ENCODE measurements around the gene FBXO42.
A peak's percentile ranks its signal among the peaks of the same experiment; 100 is the strongest.

FBXO42 gene

GRCh38 chr1:16342331-16343062 lies 9.8 kb downstream of the FBXO42 start:
- no peak overlapping the region for H3K4me3 ChIP-seq (ENCODE audit: control insufficient read depth, low read depth, low read length)
- no peak for DNase-seq (ENCODE audit: low read depth)
- TF ChIP-seq, protein P1, sequence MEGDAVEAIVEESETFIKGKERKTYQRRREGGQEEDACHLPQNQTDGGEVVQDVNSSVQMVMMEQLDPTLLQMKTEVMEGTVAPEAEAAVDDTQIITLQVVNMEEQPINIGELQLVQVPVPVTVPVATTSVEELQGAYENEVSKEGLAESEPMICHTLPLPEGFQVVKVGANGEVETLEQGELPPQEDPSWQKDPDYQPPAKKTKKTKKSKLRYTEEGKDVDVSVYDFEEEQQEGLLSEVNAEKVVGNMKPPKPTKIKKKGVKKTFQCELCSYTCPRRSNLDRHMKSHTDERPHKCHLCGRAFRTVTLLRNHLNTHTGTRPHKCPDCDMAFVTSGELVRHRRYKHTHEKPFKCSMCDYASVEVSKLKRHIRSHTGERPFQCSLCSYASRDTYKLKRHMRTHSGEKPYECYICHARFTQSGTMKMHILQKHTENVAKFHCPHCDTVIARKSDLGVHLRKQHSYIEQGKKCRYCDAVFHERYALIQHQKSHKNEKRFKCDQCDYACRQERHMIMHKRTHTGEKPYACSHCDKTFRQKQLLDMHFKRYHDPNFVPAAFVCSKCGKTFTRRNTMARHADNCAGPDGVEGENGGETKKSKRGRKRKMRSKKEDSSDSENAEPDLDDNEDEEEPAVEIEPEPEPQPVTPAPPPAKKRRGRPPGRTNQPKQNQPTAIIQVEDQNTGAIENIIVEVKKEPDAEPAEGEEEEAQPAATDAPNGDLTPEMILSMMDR (IDR thresholded peaks at IDR 0.05; ENCODE audit: control insufficient read depth, insufficient read depth, low read depth, low read length, missing control alignments) = no peak

DNA sequence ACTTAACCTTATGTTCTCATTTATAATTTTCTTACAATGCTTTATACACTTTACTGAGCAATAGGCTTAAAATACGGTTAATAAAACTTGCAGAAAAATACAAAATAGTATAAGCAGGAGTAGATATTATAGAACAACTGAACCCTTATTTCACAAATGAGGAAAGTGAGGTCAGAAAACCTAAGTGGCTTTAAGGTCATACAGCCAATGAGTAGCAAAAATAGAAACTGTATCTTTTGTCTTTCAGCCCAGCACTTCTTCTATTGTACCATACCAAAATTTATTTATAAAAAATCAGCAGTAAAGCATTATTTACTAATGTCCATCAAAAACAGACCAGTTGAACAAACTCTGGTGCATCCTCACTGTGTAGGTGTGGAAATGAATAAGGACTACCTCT lies 11.6 kb downstream of the FBXO42 start:
- TF ChIP-seq, protein P1 (IDR thresholded peaks at IDR 0.05; ENCODE audit: control insufficient read depth, insufficient read depth, low read depth, low read length, missing control alignments) = no peak
- no peak for DNase-seq (ENCODE audit: low read depth)
- no peak overlapping the region for H3K4me3 ChIP-seq (ENCODE audit: control insufficient read depth, low read depth, low read length)

DNA sequence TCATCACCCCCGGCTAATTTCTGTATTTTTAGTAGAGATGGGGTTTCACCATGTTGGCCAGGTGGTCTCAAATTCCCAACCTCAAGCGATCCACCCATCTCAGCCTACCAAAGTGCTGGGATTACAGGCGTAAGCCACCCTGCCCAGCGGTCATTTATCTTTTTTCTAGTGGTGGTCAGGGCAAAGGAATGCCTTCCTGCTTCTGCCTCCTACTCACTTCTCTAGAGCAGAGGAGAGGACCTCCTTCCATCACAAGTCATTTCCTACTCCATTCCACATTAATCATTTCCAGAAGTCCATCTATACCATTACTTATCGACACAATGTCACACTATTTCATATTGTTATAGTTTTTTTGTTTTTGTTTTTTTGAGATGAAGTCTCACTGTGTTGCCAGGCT lies 13.3 kb downstream of the FBXO42 start:
- DNase-seq (ENCODE audit: low read depth) = no peak
- no peak overlapping the region for H3K4me3 ChIP-seq (ENCODE audit: control insufficient read depth, low read depth, low read length)
- TF ChIP-seq, protein P1 (IDR thresholded peaks at IDR 0.05; ENCODE audit: control insufficient read depth, insufficient read depth, low read depth, low read length, missing control alignments) = no peak

DNA sequence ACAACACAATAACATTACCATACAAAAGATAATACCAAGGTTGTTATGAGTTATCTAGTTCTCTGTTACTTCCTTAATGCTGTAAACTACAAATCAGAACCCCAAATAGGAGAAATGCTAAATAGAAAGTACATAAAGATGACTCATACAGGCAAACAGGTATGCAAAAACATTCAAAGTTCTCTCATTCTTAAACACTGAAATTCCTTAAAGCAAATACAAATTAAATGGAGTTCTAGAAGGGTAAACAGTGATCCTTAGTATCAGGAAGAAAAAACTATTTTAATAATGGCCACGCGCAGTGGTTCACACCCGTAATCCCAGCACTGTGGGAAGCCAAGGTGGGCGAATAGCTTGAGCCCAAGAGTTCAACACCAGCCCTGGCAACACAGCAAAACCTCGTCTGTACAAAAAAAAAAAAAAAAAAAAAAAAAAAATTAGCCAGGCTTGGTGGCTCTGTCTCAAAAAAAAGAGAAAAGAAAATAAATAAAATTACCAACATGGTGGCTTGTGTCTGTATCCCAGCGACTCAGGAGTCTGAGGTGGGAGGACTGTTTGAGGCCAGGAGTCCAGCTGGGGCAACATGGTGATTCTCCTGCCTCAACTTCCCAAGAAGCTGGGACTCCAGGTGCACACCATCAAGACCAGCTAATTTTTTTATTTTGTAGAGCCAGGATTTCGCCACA lies 17.5 kb downstream of the FBXO42 start:
- TF ChIP-seq, protein P1 (IDR thresholded peaks at IDR 0.05; ENCODE audit: control insufficient read depth, insufficient read depth, low read depth, low read length, missing control alignments) = no peak
- no peak overlapping the region for H3K4me3 ChIP-seq (ENCODE audit: control insufficient read depth, low read depth, low read length)
- DNase-seq (ENCODE audit: low read depth) = no peak

DNA sequence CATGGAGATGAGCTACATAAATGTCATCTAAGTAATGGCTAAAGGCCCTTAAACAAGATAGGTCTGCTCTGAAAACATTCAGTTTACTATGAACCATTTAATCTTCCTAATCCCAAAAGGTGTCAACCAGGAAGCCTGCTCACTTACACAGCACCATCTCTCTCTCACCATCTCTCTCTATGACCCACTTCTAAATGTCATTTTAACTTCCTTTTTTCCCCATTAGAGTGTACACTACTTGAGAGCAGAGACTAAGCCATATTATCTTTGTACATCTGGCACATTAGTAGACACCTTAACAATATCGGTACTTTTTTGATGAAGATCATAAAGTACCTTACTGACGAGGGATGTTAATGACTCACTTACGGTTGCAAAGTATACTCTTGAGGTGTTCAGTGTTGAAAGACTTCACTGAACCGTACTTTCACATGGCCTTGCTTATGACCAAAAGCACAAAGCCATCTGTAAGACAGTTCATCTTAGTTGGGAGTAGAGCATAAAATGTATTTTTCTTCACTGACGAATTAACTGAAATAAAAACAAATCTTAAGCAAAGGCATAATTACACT lies 25.4 kb downstream of the FBXO42 start:
- DNase-seq (ENCODE audit: low read depth) = no peak
- no peak overlapping the region for H3K4me3 ChIP-seq (ENCODE audit: control insufficient read depth, low read depth, low read length)
- TF ChIP-seq, protein P1 (IDR thresholded peaks at IDR 0.05; ENCODE audit: control insufficient read depth, insufficient read depth, low read depth, low read length, missing control alignments) = no peak

- TF ChIP-seq, protein P1 (IDR thresholded peaks at IDR 0.05; ENCODE audit: control insufficient read depth, insufficient read depth, low read depth, low read length, missing control alignments) = no peak
- peak; percentile 41 for DNase-seq (ENCODE audit: low read depth)
- H3K4me3 ChIP-seq (ENCODE audit: control insufficient read depth, low read depth, low read length) = no peak overlapping the region
These were observed 27.8 kb downstream of the FBXO42 start for GRCh38 chr1:16324456-16324890.

All from AG09309 (cell line).